Transverse colon (tissue), 4 donors: ENCODE results near the gene MAP2K6. TPM values are rescaled to one million over a fixed set of nuclear protein-coding genes. Genes with fewer than 3 reads are reported as not detected.

Experiments
- DNase-seq: peaks from one replicate; pipeline ENCODE4 v3.0.0-alpha.2; 2019
- H3K27ac ChIP-seq, 4 donors: fragments of 200-600 bp; sonication (generic); 2 replicates each; pipeline ENCODE4 v1.5.1; 2016 to 2018; ENCODE audit warnings: inconsistent platforms in 4 of 4
- H3K27me3 ChIP-seq: fragments of 200-600 bp; sonication (generic); 2 replicates; pipeline ENCODE4 v1.5.1; 2017; ENCODE audit warnings: inconsistent platforms
- H3K36me3 ChIP-seq, 4 donors: fragments of 200-600 bp; sonication (generic); 2 replicates each; pipeline ENCODE4 v1.5.1; 2017 to 2019; ENCODE audit warnings: inconsistent platforms in 4 of 4
- H3K4me1 ChIP-seq, 4 donors: fragments of 200-600 bp; sonication (generic); 2 replicates each; pipeline ENCODE4 v1.5.1; 2017 to 2020; ENCODE audit warnings: inconsistent platforms in 4 of 4
- H3K4me3 ChIP-seq, 4 donors: fragments of 200-600 bp; sonication (generic); 1 replicate in 1 of 4; 2 replicates in 3 of 4; pipeline versions ENCODE4 v1.5.1 to v1.6.1; 2017 to 2019; ENCODE audit warnings: inconsistent platforms in 4 of 4
- H3K9me3 ChIP-seq, 2 donors: fragments of 200-600 bp; sonication (generic); 2 replicates each; pipeline ENCODE4 v1.5.1; 2017 to 2019; ENCODE audit warnings: inconsistent platforms in 2 of 2
- CTCF ChIP-seq, 5 experiments: fragments of 200-600 bp in 3 of 5; fragments of 450-650 bp in 2 of 5; sonication (generic) in 3 of 5; IDR thresholded peaks; 1 replicate in 2 of 5; 2 replicates in 3 of 5; pipeline ENCODE4 v1.5.1; 2016 to 2017; ENCODE audit warnings: antibody characterized with exemption in 5 of 5, inconsistent platforms in 3 of 5, mild to moderate bottlenecking in 2 of 5, moderate library complexity in 1 of 5
- EP300 ChIP-seq: sonication (generic); formaldehyde crosslinking; IDR thresholded peaks from one replicate; pipeline ENCODE4 v1.6.1; 2017; ENCODE audit warnings: antibody characterized with exemption, low read depth
- POLR2A ChIP-seq: fragments of 450-650 bp; IDR thresholded peaks from one replicate; pipeline ENCODE4 v1.6.1; 2016; ENCODE audit warnings: antibody characterized with exemption, mild to moderate bottlenecking, moderate library complexity
- POLR2AphosphoS5 ChIP-seq, 3 donors: sonication (generic); formaldehyde crosslinking; IDR thresholded peaks; one replicate each; pipeline ENCODE4 v1.6.1; 2016; ENCODE audit warnings: antibody characterized with exemption in 3 of 3
- WGBS, 2 donors: methylation state at CpG; one replicate each; pipeline ENCODE4 v1.1.5; 2018; ENCODE audit warnings: low coverage in 1 of 2; 5-methylcytosine and 5-hydroxymethylcytosine counted together
- in situ Hi-C, 4 donors: fragments of 200-750 bp; cut with MboI; loops; one replicate each; pipeline versions ENCODE4 v1.15.0 to v1.15.1; 2017; ENCODE audit warnings: low sequenced_read_pairs in 3 of 4, low pct_ligation_motif_present in 1 of 4, low pct_unique_long_range_greater_than_20kb in 1 of 4
- intact Hi-C: fragments of 100-400 bp; cut with DNase I; formaldehyde crosslinking; loops from one replicate; pipeline ENCODE4 v1.15.1; 2023; ENCODE audit warnings: low total_unique reads
- total RNA-seq, 4 donors: library from RNA; depleted of rRNA; stranded (reverse); fragments of >200 nt; gene quantifications; one replicate each; pipeline ENCODE4 v1.1.0, GENCODE V29; 2016

Gene MAP2K6
- total RNA-seq, 4 donors from 2014 or later = 16.1 to 50.7 (median 45.8) TPM

GRCh38 chr17:69418535-69418934, 4.0 kb downstream of the MAP2K6 start:
- Histone ChIP-seq H3K36me3 (no peaks in the 10 kb centered on the region), H3K4me3 (no peak overlapping the region), H3K27ac (no peak overlapping the region), H3K27me3 (no peaks in the 10 kb centered on the region), H3K9me3 (no peaks in the 10 kb centered on the region), H3K4me1 (peaks cover 9 to 47% (median 25%) of the 10 kb centered on the region in 4 donors)
- TF ChIP-seq POLR2AphosphoS5 (IDR thresholded peaks at IDR 0.05) (no peak), POLR2A (no peak), EP300 (no peak)
- in situ Hi-C loops = no loop called here
- no peak for DNase-seq
- 73 to 86% methylated on average over 2 of the region's 2 CpGs for WGBS, 2 donors
- intact Hi-C loops = no loop called here

GRCh38 chr17:69423450-69423849, 9.0 kb downstream of the MAP2K6 start:
- no peak overlapping the region for H3K4me3 ChIP-seq
- 56 to 60% methylated on average over 5 of the region's 5 CpGs for WGBS, 2 donors
- TF ChIP-seq POLR2A = no peak
- no peak for TF ChIP-seq EP300
- intact Hi-C loops (no loop called here), in situ Hi-C loops (no loop called here)
- H3K27me3 ChIP-seq = no peaks in the 10 kb centered on the region
- H3K36me3 ChIP-seq = no peaks in the 10 kb centered on the region
- no peaks in the 10 kb centered on the region for H3K9me3 ChIP-seq
- H3K4me1 ChIP-seq = peaks cover 10 to 45% (median 19%) of the 10 kb centered on the region in 4 donors
- no peak overlapping the region for H3K27ac ChIP-seq
- no peak for DNase-seq

- Histone ChIP-seq H3K36me3 (no peaks in the 10 kb centered on the region), H3K9me3 (no peaks in the 10 kb centered on the region), H3K27me3 (no peaks in the 10 kb centered on the region), H3K4me3 (no peak overlapping the region), H3K4me1 (peaks cover 10 to 41% (median 20%) of the 10 kb centered on the region in 4 donors), H3K27ac (no peak overlapping the region)
- no peak for TF ChIP-seq EP300
- no peak for TF ChIP-seq CTCF (IDR thresholded peaks at IDR 0.05)
- TF ChIP-seq POLR2AphosphoS5 (IDR thresholded peaks at IDR 0.05) = no peak
- no peak for TF ChIP-seq POLR2A
- no peak for DNase-seq
- intact Hi-C loops = no loop called here
- in situ Hi-C loops = no loop called here
- 94 to 100% methylated on average over 5 to 8 of the region's 8 CpGs for WGBS, 2 donors
Measured at GRCh38 chr17:69424287-69425041, 10.0 kb downstream of the MAP2K6 start.

GRCh38 chr17:69425978-69426377, 11.5 kb downstream of the MAP2K6 start:
- Histone ChIP-seq H3K36me3 (no peaks in the 10 kb centered on the region), H3K27me3 (no peaks in the 10 kb centered on the region), H3K27ac (peak overlapping the region; percentile 53 to 69 (median 59)), H3K4me1 (peaks cover 10 to 54% (median 22%) of the 10 kb centered on the region in 4 donors), H3K9me3 (no peaks in the 10 kb centered on the region), H3K4me3 (no peak overlapping the region)
- TF ChIP-seq POLR2A (no peak), CTCF (IDR thresholded peaks at IDR 0.05) (no peak), POLR2AphosphoS5 (IDR thresholded peaks at IDR 0.05) (no peak), EP300 (no peak)
- 68 to 76% methylated on average over 3 of the region's 3 CpGs for WGBS, 2 donors
- in situ Hi-C loops (no loop called here), intact Hi-C loops (no loop called here)
- DNase-seq = no peak

GRCh38 chr17:69427486-69428197, 13.1 kb downstream of the MAP2K6 start:
- Histone ChIP-seq H3K27me3 (no peaks in the 10 kb centered on the region), H3K36me3 (no peaks in the 10 kb centered on the region), H3K4me1 (peaks cover 10 to 57% (median 22%) of the 10 kb centered on the region in 4 donors), H3K9me3 (no peaks in the 10 kb centered on the region), H3K27ac (peak overlapping the region; percentile 53 to 69 (median 64)), H3K4me3 (no peak overlapping the region)
- 89 to 94% methylated on average over 2 of the region's 2 CpGs for WGBS, 2 donors
- in situ Hi-C loops = no loop called here
- TF ChIP-seq EP300 = no peak
- TF ChIP-seq POLR2A = no peak
- TF ChIP-seq POLR2AphosphoS5 (IDR thresholded peaks at IDR 0.05) = no peak
- TF ChIP-seq CTCF (IDR thresholded peaks at IDR 0.05) = no peak
- intact Hi-C loops = no loop called here
- DNase-seq = no peak
